Gastrocnemius medialis (tissue), 4 donors: ENCODE data around the gene RAB9A.

ENCODE experiments used
- CTCF ChIP-seq, 5 experiments: fragments of 450-650 bp in 3 of 5; fragments of 200-600 bp in 2 of 5; sonication (generic) in 2 of 5; IDR thresholded peaks in 4 of 5; conservative IDR thresholded peaks in 1 of 5; 1 replicate in 4 of 5; 2 replicates in 1 of 5; pipeline ENCODE4 v1.5.1; 2016 to 2019; ENCODE audit warnings: antibody characterized with exemption in 5 of 5, mild to moderate bottlenecking in 3 of 5, moderate library complexity in 3 of 5
- POLR2A ChIP-seq, 2 donors: fragments of 450-650 bp; IDR thresholded peaks; one replicate each; pipeline ENCODE4 v1.6.1; 2017; ENCODE audit warnings: antibody characterized with exemption in 2 of 2, mild to moderate bottlenecking in 2 of 2, moderate library complexity in 2 of 2

GRCh38 chrX:13752646-13753045, 63.7 kb downstream of the RAB9A start:
- TF ChIP-seq CTCF (IDR thresholded peaks at IDR 0.05 in 4 of 5, conservative IDR thresholded peaks at IDR 0.05 in 1 of 5), result no peak
- TF ChIP-seq POLR2A (IDR thresholded peaks at IDR 0.05), result no peak
